Heart right ventricle (tissue), 16 donors: ENCODE measurements around the gene GLYR1. TPM values are rescaled to one million over a fixed set of nuclear protein-coding genes. Genes with fewer than 3 reads are reported as not detected.

Experiments used
- ATAC-seq, 8 donors: fragments of 200-7000 bp; cut with Tn5 transposase; one replicate each; pipeline ENCODE4 v1.9.1; 2020; ENCODE audit warnings: mild to moderate bottlenecking in 8 of 8, moderate library complexity in 8 of 8, moderate number of reproducible peaks in 1 of 8
- DNase-seq, 2 donors: peaks; one replicate each; pipeline ENCODE4 v3.0.0-alpha.2; 2020
- H3K27ac ChIP-seq, 10 donors: fragments of 200-600 bp; sonication (generic) in 2 of 10; one replicate each; pipeline versions ENCODE4 v1.5.0 to v1.8.0; 2020 to 2022; ENCODE audit warnings: mild to moderate bottlenecking in 3 of 10
- H3K27me3 ChIP-seq, 7 donors: fragments of 200-600 bp; one replicate each; pipeline ENCODE4 v1.8.0; 2021 to 2022; ENCODE audit warnings: mild to moderate bottlenecking in 2 of 7
- H3K36me3 ChIP-seq, 9 donors: fragments of 200-600 bp; sonication (generic) in 1 of 9; one replicate each; pipeline versions ENCODE4 v1.5.0 to v1.8.0; 2020 to 2022; ENCODE audit warnings: mild to moderate bottlenecking in 2 of 9
- H3K4me1 ChIP-seq, 9 donors: fragments of 200-600 bp; sonication (generic) in 1 of 9; one replicate each; pipeline versions ENCODE4 v1.5.0 to v1.8.0; 2020 to 2022; ENCODE audit warnings: mild to moderate bottlenecking in 4 of 9
- H3K4me3 ChIP-seq, 10 donors: fragments of 200-600 bp; sonication (generic) in 2 of 10; one replicate each; pipeline versions ENCODE4 v1.5.0 to v1.8.0; 2020 to 2022; ENCODE audit warnings: mild to moderate bottlenecking in 7 of 10, moderate library complexity in 2 of 10
- H3K9me3 ChIP-seq, 11 donors: fragments of 200-600 bp in 10 of 11; sonication (generic) in 2 of 11; one replicate each; pipeline versions ENCODE4 v1.5.0 to v1.8.0; 2013 to 2022; ENCODE audit warnings: mild to moderate bottlenecking in 2 of 11, control low read depth in 1 of 11, moderate library complexity in 1 of 11
- CTCF ChIP-seq, 9 donors: fragments of 200-600 bp; sonication (generic) in 2 of 9; IDR thresholded peaks; one replicate each; pipeline versions ENCODE4 v1.5.0 to v1.8.0; 2021 to 2022; ENCODE audit warnings: antibody characterized with exemption in 9 of 9, mild to moderate bottlenecking in 5 of 9, moderate library complexity in 1 of 9
- WGBS, 2 donors: extraction: QIAGEN DNeasy Blood & Tissue Kit; methylation state at CpG; one replicate each; pipeline ENCODE4 v1.1.7; 2013; ENCODE audit warnings: inconsistent platforms in 1 of 2; 5-methylcytosine and 5-hydroxymethylcytosine counted together
- intact Hi-C, 10 donors: fragments of 100-400 bp; cut with DNase I; formaldehyde crosslinking; loops; one replicate each; pipeline versions ENCODE4 v1.11.1 to v1.14.2; 2022
- polyA plus RNA-seq, 2 donors: library from polyadenylated mRNA; stranded (reverse); fragments of 200-250 nt; gene quantifications; one replicate each; pipeline ENCODE4 v1.2.3, GENCODE V29; 2013
- total RNA-seq, 10 donors: library from RNA; stranded (reverse); fragmentation: NEBNext Ultra II Directional in 3 of 10; extraction: Animal tissue kit (Norgen Biotek cat#: 25700) in 3 of 10; gene quantifications; one replicate each; pipeline versions ENCODE4 v1.2.1 to v1.2.4, GENCODE V29; 2021 to 2023
- donor health status: Arrhythmogenic right ventricular cardiomyopathy.
- donor health status: ischemic (EF 13 %, LVEDD 7.1; RV severe dilation, severe dysfunction).
- donor health status: healthy with polysubstance abuse.
- donor health status: DM: no; HTN: yes; CAD: no.
- donor health status: DM: no; HTN: no; CAD: no.
- donor health status: ischemic (EF 25% LVEDD 6.9; RV normal size, moderate dysfunction).
- donor health status: ischemic (EF 25% LVEDD 5.7; RV mildly dilated, moderate dysfunction).
- donor health status: healthy.
- donor health status: DM: yes; HTN: yes; CAD: no.
- donor health status: Ischemic cardiomyopathy.
- donor health status: ischemic (EF 35%, LVEDD 5.7; RV mildly dilated, moderate dysfunction).
- donor health status: nonischemic (EF 11% LVEDD 7.7; RV severe dilation, severe dysfunction).
- donor health status: DM: yes; HTN: yes; CAD: no.
- donor health status: PGD.
- donor health status: ischemic (EF 29% LVEDD 5.4; RV normal size, mild dysfunction).
- donor health status: nonischemic (EF 23%, LVEDD 6.1; RV moderate dilation, normal function).

The GLYR1 gene
- total and polyA plus RNA-seq, 12 donors: 36.5 to 105 (median 73.3) TPM

- H3K4me1 ChIP-seq: peaks cover 0 to 38% (median 16%) of the 10 kb centered on the region in 9 donors
- intact Hi-C loops: loop anchor here in 2 of 10 donors (5.0 to 10.0 kb wide), 2 partner anchors 41 to 59 kb away; partner anchors contain the start of genes GLYR1 (in 1 of the 2) and UBN1 (in 1 of the 2)
- H3K9me3 ChIP-seq: no peaks in the 10 kb centered on the region
- no peaks in the 10 kb centered on the region for H3K27me3 ChIP-seq
- H3K36me3 ChIP-seq: peaks cover 0 to 74% (median 48%) of the 10 kb centered on the region in 9 donors
- ATAC-seq (no peak), DNase-seq (no peak)
- WGBS, 2 donors: 96 to 98% methylated on average over 6 of the region's 6 CpGs
- H3K27ac ChIP-seq: peak overlapping the region in 2 of 10 donors; percentile 11 to 73
- TF ChIP-seq CTCF (IDR thresholded peaks at IDR 0.05): no peak
- H3K4me3 ChIP-seq: no peak overlapping the region
Observed at GRCh38 chr16:4806280-4806679, 40.8 kb downstream of the GLYR1 start.

- Histone ChIP-seq H3K36me3 (peaks cover 0 to 63% (median 39%) of the 10 kb centered on the region in 9 donors), H3K4me3 (no peak overlapping the region), H3K4me1 (peaks cover 0 to 48% (median 26%) of the 10 kb centered on the region in 9 donors), H3K9me3 (no peaks in the 10 kb centered on the region), H3K27me3 (no peaks in the 10 kb centered on the region), H3K27ac (peak overlapping the region in 9 of 10 donors; percentile 11 to 73 (median 46))
- intact Hi-C loops: loop anchor here in 2 of 10 donors (2.0 to 10.0 kb wide), 3 partner anchors 42 to 152 kb away; partner anchors contain the start of genes GLYR1 (in 1 of the 2) and UBN1 (in 1 of the 2)
- TF ChIP-seq CTCF (IDR thresholded peaks at IDR 0.05): peak in 5 of 9 donors; percentile 19 to 55 (median 42)
- WGBS, 2 donors: 45 to 63% methylated on average over 11 of the region's 11 CpGs
- ATAC-seq: peak in 5 of 8 donors; percentile 18 to 46 (median 25)
- peak in 1 of 2 donors; percentile 53 for DNase-seq
Observed at GRCh38 chr16:4805231-4805630, 41.9 kb downstream of the GLYR1 start.

DNA sequence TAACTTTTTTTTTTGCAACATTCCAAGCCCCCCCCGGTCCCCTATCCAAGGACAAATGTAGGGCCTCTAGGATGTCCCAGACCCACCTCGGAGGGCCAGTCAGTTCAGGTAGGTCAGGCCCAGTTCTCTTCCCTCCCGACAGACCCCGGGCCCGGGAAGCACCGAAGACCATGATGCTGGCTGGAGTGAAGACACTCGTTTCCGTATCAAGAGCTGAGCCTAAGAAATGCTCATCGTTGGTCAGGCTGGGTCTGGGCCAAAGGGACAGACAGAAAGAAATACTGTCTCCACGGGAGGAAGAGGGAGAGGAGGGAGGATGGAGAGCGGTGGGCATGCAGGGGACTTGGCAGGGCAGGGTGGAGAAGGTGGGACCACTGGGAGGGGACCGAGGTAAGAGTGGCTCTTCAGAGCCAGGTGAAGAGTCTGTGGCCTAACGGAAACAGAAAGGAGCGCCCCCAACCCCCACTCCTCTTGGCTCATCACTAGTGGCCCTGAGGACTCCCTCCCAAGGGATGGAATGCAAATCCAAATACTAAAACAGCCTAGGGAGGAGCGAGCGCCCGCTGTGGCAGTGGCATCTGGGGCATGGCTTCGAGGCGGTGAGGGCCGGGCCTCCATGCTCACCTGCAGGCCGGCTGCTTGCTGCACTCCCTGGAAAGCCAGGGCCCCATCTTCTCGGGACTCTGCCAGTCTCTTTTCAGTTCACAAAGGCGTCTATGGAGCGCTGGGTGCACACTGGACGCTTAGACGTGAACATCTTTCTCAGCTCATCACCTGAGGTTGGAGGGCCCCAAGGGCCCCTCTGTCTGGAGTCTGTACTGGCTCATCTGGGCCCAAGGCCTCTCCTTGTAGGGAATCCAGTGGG lies 43.0 kb downstream of the GLYR1 start:
- no peak for ATAC-seq
- Histone ChIP-seq H3K27me3 (no peaks in the 10 kb centered on the region), H3K36me3 (peaks cover 0 to 62% (median 37%) of the 10 kb centered on the region in 9 donors), H3K27ac (peak overlapping the region in 7 of 10 donors; percentile 11 to 96 (median 62)), H3K9me3 (no peaks in the 10 kb centered on the region), H3K4me1 (peaks cover 0 to 51% (median 29%) of the 10 kb centered on the region in 9 donors), H3K4me3 (no peak overlapping the region)
- intact Hi-C loops: loop anchor here in 5 of 10 donors (2.0 to 10.0 kb wide), 6 partner anchors 37 to 153 kb away; partner anchors contain the start of genes GLYR1 (in 3 of the 5), UBN1 (in 3 of the 5), ZNF500 (in 3 of the 5) and SEC14L5 (in 1 of the 5)
- 67 to 72% methylated on average over 26 of the region's 26 CpGs for WGBS, 2 donors
- DNase-seq: no peak
- no peak for TF ChIP-seq CTCF (IDR thresholded peaks at IDR 0.05)

DNA sequence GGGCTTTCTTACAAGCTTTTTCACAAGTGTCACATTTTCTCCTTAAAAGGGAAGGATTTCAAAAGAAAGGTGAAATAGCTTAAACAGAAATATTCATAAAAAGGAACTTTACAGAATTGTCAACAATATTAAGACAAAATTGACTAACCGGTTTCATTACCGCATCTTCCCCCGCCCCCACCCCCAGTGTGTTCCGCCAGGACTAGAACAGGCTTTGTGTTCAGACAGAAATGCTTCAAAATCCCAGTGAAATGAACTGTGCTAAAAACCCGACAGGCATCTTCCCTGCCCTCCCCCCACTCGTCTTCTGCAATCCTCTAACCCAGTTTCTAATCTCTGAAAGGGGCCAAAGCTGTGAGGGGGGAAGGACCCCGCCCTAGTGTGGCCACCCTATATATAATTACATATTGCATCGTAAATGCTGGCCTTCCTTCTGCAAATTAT lies 43.7 kb downstream of the GLYR1 start:
- intact Hi-C loops: loop anchor here in 5 of 10 donors (2.0 to 10.0 kb wide), 5 partner anchors 36 to 154 kb away; partner anchors contain the start of genes GLYR1 (in 3 of the 5), UBN1 (in 3 of the 5), ZNF500 (in 3 of the 5) and SEC14L5 (in 1 of the 5)
- Histone ChIP-seq H3K27ac (peak overlapping the region in 9 of 10 donors; percentile 79 to 96 (median 93)), H3K4me1 (peaks cover 0 to 51% (median 29%) of the 10 kb centered on the region in 9 donors), H3K27me3 (no peaks in the 10 kb centered on the region), H3K4me3 (peak overlapping the region in 9 of 10 donors; percentile 64 to 95 (median 87)), H3K36me3 (peaks cover 0 to 62% (median 37%) of the 10 kb centered on the region in 9 donors), H3K9me3 (no peaks in the 10 kb centered on the region)
- DNase-seq (no peak), ATAC-seq (no peak)
- WGBS, 2 donors: 57 to 62% methylated on average over 8 of the region's 8 CpGs
- TF ChIP-seq CTCF (IDR thresholded peaks at IDR 0.05): no peak
